Skeletal muscle satellite cell (primary cell): ENCODE results near the gene BAMBI.
A peak's percentile ranks its signal among the peaks of the same experiment; 100 is the strongest.
"Not testable (repeated sequence)": the region's sequence is repeated elsewhere in the genome, so short reads cannot be mapped to it uniquely, and the experiment has no call there.

Source experiments
- H3K27me3 ChIP-seq: 2 replicates; pipeline ENCODE4 v1.7.0; 2013; ENCODE audit warnings: low read length; ENCODE audit not compliant: control insufficient read depth, insufficient read depth
- H3K36me3 ChIP-seq: 2 replicates; pipeline ENCODE4 v1.7.0; 2013; ENCODE audit warnings: mild to moderate bottlenecking, control low read depth, low read length; ENCODE audit not compliant: insufficient read depth
- H3K4me1 ChIP-seq: 2 replicates; pipeline ENCODE4 v1.7.0; 2013; ENCODE audit warnings: low read length; ENCODE audit not compliant: control insufficient read depth, insufficient read depth
- H3K4me2 ChIP-seq: 2 replicates; pipeline ENCODE4 v1.7.0; 2013; ENCODE audit warnings: mild to moderate bottlenecking, low read length
- H3K4me3 ChIP-seq: 2 replicates; pipeline ENCODE4 v1.7.0; 2013; ENCODE audit warnings: low read length
- H3K9ac ChIP-seq: 2 replicates; pipeline ENCODE4 v1.7.0; 2013; ENCODE audit warnings: mild to moderate bottlenecking, low read depth, low read length, moderate library complexity
- H3K9me3 ChIP-seq: replicated peaks from 2 replicates; pipeline ENCODE4 v1.7.0; 2013; ENCODE audit warnings: mild to moderate bottlenecking, control low read depth, low read length

BAMBI gene

DNA sequence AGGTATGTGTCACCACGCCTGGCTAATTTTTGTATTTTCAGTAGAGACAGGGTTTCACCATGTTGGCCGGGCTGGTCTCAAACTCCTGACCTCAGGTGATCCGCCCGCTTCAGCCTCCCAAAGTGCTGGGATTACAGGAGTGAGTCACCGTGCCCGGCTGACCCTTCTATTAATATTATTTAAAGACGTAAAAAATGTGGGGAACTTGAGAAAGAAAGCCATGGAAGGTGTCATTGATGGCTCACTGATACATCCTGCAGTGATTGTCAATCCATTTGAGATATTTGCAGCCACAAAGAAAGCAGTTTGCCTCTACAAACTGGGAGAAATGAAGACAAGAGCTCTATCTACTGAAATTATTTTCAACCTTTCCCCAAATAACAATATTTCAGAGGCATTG lies 18.5 kb upstream of the BAMBI start:
- H3K9ac ChIP-seq, H3K27me3 ChIP-seq, H3K36me3 ChIP-seq, H3K4me3 ChIP-seq, H3K9me3 ChIP-seq, H3K4me2 ChIP-seq: not testable (repeated sequence)
- peaks cover 14% of the 10 kb centered on the region for H3K4me1 ChIP-seq

DNA sequence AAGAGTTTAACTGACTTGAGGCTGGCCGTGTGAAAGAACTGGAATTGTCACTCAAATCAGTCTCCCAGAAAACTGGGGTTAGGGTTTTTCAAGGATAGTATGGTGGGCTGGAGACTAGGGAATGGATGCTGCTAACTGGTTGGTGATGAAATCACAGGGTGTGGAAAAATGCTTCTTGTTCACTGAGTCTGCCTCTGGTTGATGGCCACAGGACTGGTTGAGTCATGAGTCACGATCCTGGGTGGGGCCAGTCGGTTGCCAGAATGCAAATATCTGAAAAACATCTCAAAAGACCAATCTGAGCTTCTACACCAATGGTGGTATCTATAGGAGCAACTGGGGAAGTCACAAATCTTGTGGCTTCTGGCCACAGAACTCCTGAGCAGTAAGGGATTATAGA lies 16.3 kb upstream of the BAMBI start:
- H3K9ac ChIP-seq: no peak overlapping the region
- no peak overlapping the region for H3K4me3 ChIP-seq
- peaks cover 2% of the 10 kb centered on the region for H3K27me3 ChIP-seq
- peaks cover 17% of the 10 kb centered on the region for H3K4me1 ChIP-seq
- no peaks in the 10 kb centered on the region for H3K9me3 ChIP-seq
- H3K4me2 ChIP-seq: no peak overlapping the region
- H3K36me3 ChIP-seq: no peaks in the 10 kb centered on the region

DNA sequence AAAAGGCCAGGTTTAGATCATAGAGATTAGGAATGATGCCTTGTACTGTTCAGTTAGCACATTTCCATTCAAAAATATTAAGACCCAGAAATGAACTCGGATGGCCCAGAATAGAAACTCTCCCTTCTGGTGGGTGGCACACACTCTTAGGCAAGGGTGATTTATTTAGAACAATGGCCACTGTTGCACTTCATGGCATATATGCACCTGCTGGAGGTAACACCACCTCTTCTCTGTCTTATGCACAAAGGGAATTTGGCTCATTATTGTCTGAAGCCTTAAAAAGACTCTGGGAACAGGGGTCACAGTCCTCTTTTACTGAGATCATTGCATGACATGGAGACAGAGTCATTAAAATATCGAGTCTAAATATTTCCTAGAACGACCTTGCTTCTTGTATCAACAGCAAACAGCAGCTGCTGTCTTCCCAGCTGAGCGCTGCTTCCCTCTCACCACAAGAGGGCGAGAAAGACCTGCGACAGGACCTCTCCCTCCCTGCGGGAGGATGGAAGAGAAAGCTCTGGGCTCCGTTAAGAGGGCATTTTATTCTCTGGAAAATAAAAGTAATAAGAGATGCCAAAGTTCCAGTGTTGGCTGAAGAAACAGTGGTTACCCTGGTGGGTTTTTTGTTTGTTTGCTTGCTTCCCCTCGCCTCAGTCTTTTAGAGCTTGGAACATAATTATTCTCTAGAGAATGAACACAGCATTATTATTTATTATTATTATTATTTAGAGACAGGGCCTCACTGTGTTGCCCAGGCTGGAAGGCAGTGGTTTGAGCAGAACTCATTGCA lies 13.5 kb upstream of the BAMBI start:
- H3K9me3 ChIP-seq: no peaks in the 10 kb centered on the region
- no peak overlapping the region for H3K4me3 ChIP-seq
- H3K27me3 ChIP-seq: peaks cover 27% of the 10 kb centered on the region
- H3K36me3 ChIP-seq: no peaks in the 10 kb centered on the region
- no peak overlapping the region for H3K9ac ChIP-seq
- no peak overlapping the region for H3K4me2 ChIP-seq
- peaks cover 23% of the 10 kb centered on the region for H3K4me1 ChIP-seq

DNA sequence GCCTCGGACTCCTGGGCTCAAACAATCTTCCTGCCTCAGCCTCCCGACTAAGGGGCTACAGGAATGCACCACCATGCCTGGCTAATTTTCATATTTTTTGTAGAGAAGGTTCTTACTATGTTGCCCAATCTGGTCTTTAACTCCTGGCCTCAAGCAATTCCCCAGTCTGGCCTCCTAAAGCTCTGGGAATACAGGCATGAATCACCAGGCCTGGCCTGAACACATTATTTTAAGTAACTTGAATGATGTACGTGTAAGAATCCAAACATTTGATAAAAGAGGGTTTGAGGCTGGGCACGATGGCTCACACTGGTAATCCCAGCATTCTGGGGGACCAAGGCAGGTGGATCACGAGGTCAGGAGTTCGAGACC lies 13.0 kb upstream of the BAMBI start:
- Histone ChIP-seq H3K4me2 (no peak overlapping the region), H3K9ac (no peak overlapping the region), H3K4me3 (no peak overlapping the region), H3K27me3 (peaks cover 32% of the 10 kb centered on the region), H3K9me3 (no peaks in the 10 kb centered on the region), H3K4me1 (peaks cover 26% of the 10 kb centered on the region), H3K36me3 (no peaks in the 10 kb centered on the region)

DNA sequence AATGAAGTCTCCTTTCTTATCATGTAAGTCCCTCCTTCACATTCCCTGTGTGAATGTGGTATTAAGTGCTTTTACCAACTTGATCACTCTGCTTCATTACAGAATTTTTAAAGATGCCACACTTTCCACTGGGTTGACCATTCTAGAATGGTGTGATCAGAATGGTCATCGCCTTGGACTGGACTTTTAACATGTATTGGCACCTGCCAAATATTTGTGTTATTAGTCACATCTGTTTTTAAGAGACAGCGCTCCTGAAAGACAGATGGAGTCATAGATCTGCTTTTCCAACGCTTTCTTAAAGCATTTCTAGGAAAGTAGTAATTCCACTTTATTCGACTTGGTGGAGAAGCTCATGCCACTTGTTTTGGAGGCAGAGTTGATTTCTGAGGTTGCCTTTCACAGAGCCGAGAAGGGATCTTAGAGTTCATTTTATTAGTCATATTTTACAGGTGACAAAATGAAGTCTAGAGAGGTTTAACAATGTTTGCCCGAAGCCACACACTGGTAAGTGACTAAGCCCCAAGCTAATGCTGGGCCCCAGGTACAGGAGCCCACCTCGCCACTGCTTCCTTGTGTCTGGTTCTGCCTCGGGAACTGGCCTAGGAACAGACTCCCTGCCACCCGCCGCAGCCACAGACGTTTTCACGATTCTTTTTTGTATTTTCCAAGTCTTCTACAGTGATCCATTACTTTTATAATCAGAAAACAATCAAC lies 10.4 kb upstream of the BAMBI start:
- H3K9ac ChIP-seq: no peak overlapping the region
- no peaks in the 10 kb centered on the region for H3K9me3 ChIP-seq
- no peak overlapping the region for H3K4me2 ChIP-seq
- H3K27me3 ChIP-seq: peaks cover 54% of the 10 kb centered on the region
- no peaks in the 10 kb centered on the region for H3K36me3 ChIP-seq
- H3K4me1 ChIP-seq: peaks cover 14% of the 10 kb centered on the region
- no peak overlapping the region for H3K4me3 ChIP-seq

DNA sequence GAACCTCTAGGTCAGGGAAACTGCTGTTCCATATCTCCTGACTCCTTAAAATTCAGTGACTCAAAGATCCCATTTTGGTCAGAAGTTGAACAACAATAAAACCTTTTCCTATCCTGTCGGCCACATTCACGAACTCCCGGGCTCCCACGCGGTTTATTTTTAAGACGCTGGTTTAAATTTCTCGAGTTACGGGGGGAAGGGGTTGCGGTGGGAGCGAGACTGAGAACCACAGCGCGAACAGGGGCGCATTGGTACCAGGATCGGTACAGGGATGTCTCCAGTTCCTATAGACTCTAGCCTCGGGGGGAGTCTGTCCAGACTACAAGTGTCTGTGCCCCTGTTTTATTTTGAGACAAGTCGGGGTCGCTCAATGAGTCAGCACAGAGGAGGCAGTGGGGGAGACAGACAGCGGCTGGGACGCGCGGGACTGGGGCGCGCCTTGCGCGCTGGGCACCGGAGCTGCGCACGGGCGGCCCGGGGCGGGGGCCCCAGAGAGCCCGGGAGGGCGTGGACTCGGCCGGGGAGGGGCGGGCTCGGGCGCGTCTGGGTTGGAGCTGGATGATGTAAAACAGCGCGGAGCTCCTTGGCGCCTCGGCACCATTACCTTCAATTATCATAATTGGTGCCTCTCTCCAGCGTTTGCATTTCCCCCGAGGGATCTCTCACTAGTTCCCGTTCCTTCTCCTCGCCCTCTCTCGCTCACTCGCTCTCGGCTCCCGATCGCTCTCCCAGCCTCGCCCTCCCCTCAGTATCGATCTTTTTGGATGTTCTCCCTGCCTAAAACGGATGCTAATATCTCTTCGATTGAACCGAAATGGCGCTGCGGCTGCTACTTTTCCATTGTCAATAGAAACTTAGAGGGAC lies 8.7 kb upstream of the BAMBI start:
- H3K36me3 ChIP-seq: no peaks in the 10 kb centered on the region
- peaks cover 12% of the 10 kb centered on the region for H3K4me1 ChIP-seq
- no peaks in the 10 kb centered on the region for H3K9me3 ChIP-seq
- peak overlapping the region; percentile 81 for H3K4me2 ChIP-seq
- H3K9ac ChIP-seq: no peak overlapping the region
- peaks cover 70% of the 10 kb centered on the region for H3K27me3 ChIP-seq
- H3K4me3 ChIP-seq: peak overlapping the region; percentile 70

DNA sequence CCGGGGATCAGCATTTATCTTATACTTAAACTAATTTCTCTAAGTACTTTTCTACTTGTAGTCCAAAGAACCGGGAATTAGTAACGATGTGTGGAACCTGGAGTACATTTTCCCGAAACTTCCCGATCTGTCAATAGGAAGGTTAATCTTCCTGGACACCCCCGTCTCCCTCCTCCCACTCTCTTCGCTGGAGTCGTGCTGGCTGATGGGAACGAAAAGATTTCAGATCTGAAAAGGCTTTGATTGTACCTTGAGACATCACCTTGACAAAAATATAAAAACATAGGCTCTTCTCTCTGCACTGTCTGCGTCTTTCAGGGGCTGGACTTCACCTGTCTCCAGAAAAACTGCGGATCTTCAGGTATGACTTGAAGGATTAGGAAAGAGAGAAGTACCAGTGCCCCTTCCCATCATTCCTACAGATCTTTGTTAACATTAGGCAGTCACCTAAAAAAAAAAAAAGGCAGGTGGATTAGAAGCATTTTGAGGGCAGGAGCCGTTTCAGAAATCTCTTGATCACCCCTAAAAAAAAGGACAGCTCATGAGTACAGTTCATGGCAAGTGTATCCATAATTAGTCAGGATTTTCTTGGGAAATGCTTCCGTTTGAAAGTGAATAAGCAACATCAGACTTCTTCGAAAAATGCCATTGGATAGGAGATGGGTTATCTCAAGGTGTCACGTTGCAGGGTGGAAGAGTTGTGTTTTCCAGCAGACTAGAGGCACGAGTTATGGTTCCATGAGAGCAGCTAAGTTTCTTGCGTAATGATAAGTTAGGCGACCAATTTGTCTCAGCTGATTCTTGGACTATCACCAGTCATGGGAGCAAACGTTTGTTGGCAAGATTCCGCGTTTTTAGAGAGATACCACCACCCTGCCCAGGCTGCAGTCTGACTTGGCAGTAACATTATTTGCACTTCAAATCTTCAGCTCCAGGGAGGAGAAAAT lies 7.8 kb upstream of the BAMBI start:
- Histone ChIP-seq H3K4me1 (peaks cover 9% of the 10 kb centered on the region), H3K9me3 (no peaks in the 10 kb centered on the region), H3K9ac (no peak overlapping the region), H3K4me2 (peak overlapping the region; percentile 81), H3K4me3 (peak overlapping the region; percentile 70), H3K27me3 (peaks cover 79% of the 10 kb centered on the region), H3K36me3 (no peaks in the 10 kb centered on the region)

DNA sequence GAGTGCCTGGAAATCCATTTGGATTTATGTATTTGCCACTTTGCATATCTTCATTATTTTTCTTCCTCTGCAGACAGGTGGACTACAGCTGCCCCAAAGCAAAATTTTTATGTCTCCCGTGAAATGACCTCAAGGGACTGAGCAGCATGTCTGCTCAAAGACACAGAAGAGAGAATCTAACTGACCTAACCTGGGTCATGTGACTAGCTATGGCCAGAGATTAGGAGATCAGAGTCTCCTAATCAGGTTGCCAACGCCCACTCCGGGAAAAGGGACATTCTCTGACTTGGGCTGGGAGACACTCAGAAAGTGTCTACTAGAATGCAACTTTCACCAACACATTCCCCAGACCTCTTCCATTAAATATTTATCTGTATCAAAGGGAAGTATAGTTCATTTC lies 2.5 kb upstream of the BAMBI start:
- Histone ChIP-seq H3K4me2 (no peak overlapping the region), H3K4me3 (no peak overlapping the region), H3K9ac (no peak overlapping the region), H3K9me3 (no peaks in the 10 kb centered on the region), H3K36me3 (no peaks in the 10 kb centered on the region), H3K4me1 (peaks cover 24% of the 10 kb centered on the region), H3K27me3 (peaks cover 66% of the 10 kb centered on the region)

DNA sequence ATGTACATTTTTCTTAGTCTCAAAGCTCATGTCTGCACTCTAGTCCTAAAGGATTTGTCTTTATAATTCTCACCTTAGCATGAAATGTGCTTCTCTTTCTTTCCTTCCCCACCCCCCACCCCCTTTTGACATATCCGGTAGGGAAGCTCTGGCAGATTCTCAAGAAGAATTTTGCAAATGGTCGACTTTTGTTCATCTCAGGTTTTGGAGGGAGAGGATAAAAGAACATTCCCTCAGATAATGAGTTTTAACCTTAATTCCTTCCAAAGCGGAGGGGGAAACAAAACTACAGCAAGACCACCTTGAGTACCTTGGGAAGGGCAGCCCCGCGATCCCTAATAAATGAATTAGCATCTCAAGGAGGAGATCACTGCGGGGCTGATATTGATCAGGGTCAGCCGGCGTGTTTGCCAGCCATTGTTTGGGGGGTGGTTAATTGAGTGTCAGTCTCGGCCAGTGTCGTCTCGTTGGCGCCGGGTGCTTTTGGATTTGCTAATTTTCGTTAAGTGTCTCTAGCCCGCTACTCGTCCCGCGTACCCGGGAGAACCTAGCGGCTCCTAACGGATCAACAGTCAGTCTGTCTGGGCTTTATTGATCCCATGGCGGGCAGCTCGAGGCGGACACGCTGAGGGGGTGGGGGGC lies 874 bp upstream of the BAMBI start:
- H3K4me3 ChIP-seq: peak overlapping the region; percentile 91
- peaks cover 30% of the 10 kb centered on the region for H3K4me1 ChIP-seq
- H3K4me2 ChIP-seq: peak overlapping the region; percentile 97
- H3K9ac ChIP-seq: peak overlapping the region; percentile 59
- no peaks in the 10 kb centered on the region for H3K9me3 ChIP-seq
- peaks cover 53% of the 10 kb centered on the region for H3K27me3 ChIP-seq
- H3K36me3 ChIP-seq: no peaks in the 10 kb centered on the region

DNA sequence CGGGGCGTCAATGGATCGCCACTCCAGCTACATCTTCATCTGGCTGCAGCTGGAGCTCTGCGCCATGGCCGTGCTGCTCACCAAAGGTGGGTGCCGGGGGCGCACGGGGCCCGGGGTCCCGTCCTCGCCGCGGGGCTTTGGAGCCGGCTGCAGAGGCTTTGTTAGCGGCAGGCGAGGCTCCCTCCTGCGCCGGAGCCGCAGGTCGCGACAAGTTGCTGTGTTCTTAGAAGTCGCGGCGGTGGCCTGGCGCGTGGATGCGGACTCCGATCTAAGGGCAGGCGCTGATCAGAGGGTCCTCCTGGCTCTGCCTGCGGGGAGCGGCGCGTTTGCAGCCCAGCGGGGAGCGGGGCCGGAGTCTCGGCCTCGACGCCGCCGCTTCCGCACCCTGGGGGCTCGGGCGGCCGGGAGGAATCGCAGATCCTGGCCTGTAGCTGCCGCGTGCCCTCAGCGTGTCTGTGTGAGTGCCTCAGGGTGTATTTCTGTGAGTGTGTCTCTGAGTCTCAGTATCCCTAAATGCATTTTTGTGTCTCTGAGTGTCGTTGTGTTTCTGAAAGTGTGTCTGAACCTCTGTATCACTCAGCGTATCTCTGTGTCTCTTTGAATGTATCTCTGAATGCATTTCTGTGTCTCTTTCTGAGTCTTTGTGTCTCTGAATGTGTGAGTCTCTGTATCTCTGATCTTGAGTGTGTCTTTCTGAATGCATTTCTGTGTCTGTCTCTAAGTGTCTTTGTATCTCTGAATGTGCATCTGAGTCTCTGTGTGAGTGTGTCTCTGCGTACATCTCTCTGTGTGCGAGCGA lies 766 bp downstream of the BAMBI start:
- Histone ChIP-seq H3K4me1 (peaks cover 32% of the 10 kb centered on the region), H3K4me2 (peak overlapping the region; percentile 97), H3K9me3 (no peaks in the 10 kb centered on the region), H3K36me3 (no peaks in the 10 kb centered on the region), H3K9ac (peak overlapping the region; percentile 82), H3K27me3 (peaks cover 38% of the 10 kb centered on the region), H3K4me3 (peak overlapping the region; percentile 91)
